Forelimb muscle (tissue), 1 donor: Measurements from ENCODE around the gene SYNPO. TPM values are rescaled to one million over a fixed set of nuclear protein-coding genes. Genes with fewer than 3 reads are reported as not detected.

Experiments
- DNase-seq: peaks from one replicate; pipeline ENCODE4 v3.0.0-alpha.2; 2013; ENCODE audit warnings: low read depth
- polyA plus RNA-seq: library from polyadenylated mRNA; unstranded; fragments of 120-200 nt; gene quantifications from one replicate; pipeline ENCODE4 v1.2.1, GENCODE V29; 2013; ENCODE audit not compliant: insufficient read length

Gene SYNPO
- polyA plus RNA-seq, 1 donor, result 32.3 TPM

- DNase-seq, result no peak
These were observed 34.0 kb upstream of the SYNPO start for GRCh38 chr5:150606476-150606875.

- DNase-seq, result no peak
These were observed 33.4 kb upstream of the SYNPO start for GRCh38 chr5:150607105-150607504.

- no peak for DNase-seq
These were observed 32.5 kb upstream of the SYNPO start for GRCh38 chr5:150607991-150608390.

GRCh38 chr5:150608991-150609390 is 31.5 kb upstream of the SYNPO start:
- no peak for DNase-seq

- no peak for DNase-seq
These were observed 30.4 kb upstream of the SYNPO start for GRCh38 chr5:150609843-150610584.

GRCh38 chr5:150611026-150611425 is 29.4 kb upstream of the SYNPO start:
- DNase-seq, result no peak

GRCh38 chr5:150612405-150612804 is 28.1 kb upstream of the SYNPO start:
- no peak for DNase-seq

GRCh38 chr5:150612905-150613670 is 27.4 kb upstream of the SYNPO start:
- no peak for DNase-seq

- no peak for DNase-seq
These were observed 26.3 kb upstream of the SYNPO start for GRCh38 chr5:150613991-150614660.

- DNase-seq, result no peak
These were observed 25.8 kb upstream of the SYNPO start for GRCh38 chr5:150614661-150615060.

GRCh38 chr5:150615141-150615699 is 25.2 kb upstream of the SYNPO start:
- DNase-seq, result no peak

GRCh38 chr5:150616024-150616470 is 24.4 kb upstream of the SYNPO start:
- DNase-seq, result no peak

- DNase-seq, result no peak
These were observed 24.0 kb upstream of the SYNPO start for GRCh38 chr5:150616506-150616905.

- no peak for DNase-seq
These were observed 22.3 kb upstream of the SYNPO start for GRCh38 chr5:150618163-150618562.

- DNase-seq, result no peak
These were observed 21.7 kb upstream of the SYNPO start for GRCh38 chr5:150618588-150619281.

GRCh38 chr5:150619359-150620230 is 20.9 kb upstream of the SYNPO start:
- DNase-seq, result no peak

GRCh38 chr5:150621301-150621700 is 19.2 kb upstream of the SYNPO start:
- no peak for DNase-seq

- DNase-seq, result no peak
These were observed 18.3 kb upstream of the SYNPO start for GRCh38 chr5:150622157-150622556.

GRCh38 chr5:150623152-150623877 is 17.1 kb upstream of the SYNPO start:
- no peak for DNase-seq

- DNase-seq, result no peak
These were observed 16.6 kb upstream of the SYNPO start for GRCh38 chr5:150623878-150624216.
